HG02884 (cell line): ENCODE data around the gene NANOS3.

Experiments
- ATAC-seq: cut with Tn5 transposase; IDR thresholded peaks from one replicate; pipeline ENCODE4 v1.9.1; 2021; ENCODE audit warnings: mild to moderate bottlenecking, moderate library complexity; ENCODE audit not compliant: unreplicated experiment

The NANOS3 gene

GRCh38 chr19:13876834-13877233 lies at the start of gene NANOS3:
Gene NANOS3, plus strand, starts transcription at chr19:13877134. Its CDS starts 115 bp downstream, at chr19:13877249.
- no peak for ATAC-seq

- ATAC-seq: no peak
Observed at GRCh38 chr19:13827656-13828055, 49.3 kb upstream of the NANOS3 start.

GRCh38 chr19:13830114-13830740 lies 46.7 kb upstream of the NANOS3 start:
- ATAC-seq: no peak

- no peak for ATAC-seq
Observed at GRCh38 chr19:13830741-13831536, 46.0 kb upstream of the NANOS3 start.

- no peak for ATAC-seq
Observed at GRCh38 chr19:13831537-13832467, 45.1 kb upstream of the NANOS3 start.

GRCh38 chr19:13833330-13834243 lies 43.3 kb upstream of the NANOS3 start:
- peak; percentile 66 for ATAC-seq

GRCh38 chr19:13834244-13835069 lies 42.5 kb upstream of the NANOS3 start:
- ATAC-seq: no peak

GRCh38 chr19:13835791-13836723 lies 40.9 kb upstream of the NANOS3 start:
- no peak for ATAC-seq

GRCh38 chr19:13838435-13839129 lies 38.4 kb upstream of the NANOS3 start:
- ATAC-seq: no peak

- ATAC-seq: no peak
Observed at GRCh38 chr19:13839130-13839937, 37.6 kb upstream of the NANOS3 start.

- ATAC-seq: no peak
Observed at GRCh38 chr19:13839938-13840304, 37.0 kb upstream of the NANOS3 start.

- ATAC-seq: no peak
Observed at GRCh38 chr19:13840305-13841085, 36.4 kb upstream of the NANOS3 start.

- no peak for ATAC-seq
Observed at GRCh38 chr19:13841086-13841961, 35.6 kb upstream of the NANOS3 start.

GRCh38 chr19:13841962-13842290 lies 35.0 kb upstream of the NANOS3 start:
- ATAC-seq: no peak
